Stomach (tissue), 9 donors: ENCODE data around the gene ATG9B. TPM values are rescaled to one million over a fixed set of nuclear protein-coding genes. Genes with fewer than 3 reads are reported as not detected.
A peak's percentile ranks its signal among the peaks of the same experiment; 100 is the strongest.

Experiments used
- DNase-seq, 2 donors: peaks; one replicate each; pipeline versions ENCODE4 v3.0.0 to v3.0.0-alpha.2; 2013 to 2019
- H3K27ac ChIP-seq, 5 donors: fragments of 200-600 bp in 4 of 5; sonication (generic) in 4 of 5; one replicate each; pipeline ENCODE4 v1.5.1; 2013 to 2019; ENCODE audit warnings: mild to moderate bottlenecking in 1 of 5, moderate library complexity in 1 of 5
- H3K27me3 ChIP-seq, 3 donors: fragments of 200-600 bp; sonication (generic); one replicate each; pipeline ENCODE4 v1.5.1; 2017 to 2019; ENCODE audit warnings: mixed run types in 1 of 3
- H3K36me3 ChIP-seq, 4 donors: fragments of 200-600 bp; sonication (generic); 1 replicate in 3 of 4; 2 replicates in 1 of 4; pipeline ENCODE4 v1.5.1; 2016 to 2019
- H3K4me1 ChIP-seq, 4 donors: fragments of 200-600 bp; sonication (generic); one replicate each; pipeline ENCODE4 v1.5.1; 2016 to 2019
- H3K4me3 ChIP-seq, 4 donors: fragments of 200-600 bp; sonication (generic) in 3 of 4; one replicate each; pipeline ENCODE4 v1.5.1; 2016 to 2019; ENCODE audit warnings: mild to moderate bottlenecking in 1 of 4
- H3K9me3 ChIP-seq, 4 donors: fragments of 200-600 bp; sonication (generic); one replicate each; pipeline ENCODE4 v1.5.1; 2016 to 2019
- EP300 ChIP-seq: sonication (generic); formaldehyde crosslinking; IDR thresholded peaks from one replicate; pipeline ENCODE4 v1.6.1; 2017; ENCODE audit warnings: antibody characterized with exemption
- POLR2A ChIP-seq, 4 donors: fragments of 450-650 bp; IDR thresholded peaks; one replicate each; pipeline ENCODE4 v1.6.1; 2016; ENCODE audit warnings: antibody characterized with exemption in 4 of 4, control low read depth in 2 of 4, mild to moderate bottlenecking in 1 of 4, moderate library complexity in 1 of 4
- POLR2AphosphoS5 ChIP-seq, 3 donors: sonication (generic); formaldehyde crosslinking; IDR thresholded peaks; one replicate each; pipeline ENCODE4 v1.6.1; 2016; ENCODE audit warnings: antibody characterized with exemption in 3 of 3
- WGBS, 5 donors: extraction: QIAGEN DNeasy Blood & Tissue Kit in 3 of 5; methylation state at CpG; one replicate each; pipeline versions ENCODE4 v1.1.5 to v1.1.7; 2013 to 2018; 5-methylcytosine and 5-hydroxymethylcytosine counted together
- intact Hi-C: fragments of 100-400 bp; cut with DNase I; formaldehyde crosslinking; loops from one replicate; pipeline ENCODE4 v1.15.1; 2023; ENCODE audit warnings: low total_unique reads
- polyA plus RNA-seq, 3 donors: library from polyadenylated mRNA; stranded (reverse); fragments of 200-250 nt; gene quantifications; one replicate each; pipeline ENCODE4 v1.2.3, GENCODE V29; 2013
- total RNA-seq, 5 donors: library from RNA; depleted of rRNA; stranded (reverse); fragments of >200 nt; gene quantifications; one replicate each; pipeline versions ENCODE4 v1.1.0 to v1.2.3, GENCODE V29; 2014 to 2016
- TF ChIP-seq, protein P1 (sequence below), 7 experiments: fragments of 450-650 bp in 4 of 7; fragments of 200-600 bp in 3 of 7; sonication (generic) in 3 of 7; IDR thresholded peaks; one replicate each; pipeline ENCODE4 v1.5.1; 2016 to 2019; ENCODE audit warnings: antibody characterized with exemption in 7 of 7, control low read depth in 2 of 7, mild to moderate bottlenecking in 1 of 7
- donor health status: healthy with polysubstance abuse.
- donor health status: Bipolar disorder and iron deficiency.
- donor health status: healthy.

Gene ATG9B
- total and polyA plus RNA-seq, 8 donors: 0.31 to 33.0 (median 8.8) TPM; not detected in 4

DNA sequence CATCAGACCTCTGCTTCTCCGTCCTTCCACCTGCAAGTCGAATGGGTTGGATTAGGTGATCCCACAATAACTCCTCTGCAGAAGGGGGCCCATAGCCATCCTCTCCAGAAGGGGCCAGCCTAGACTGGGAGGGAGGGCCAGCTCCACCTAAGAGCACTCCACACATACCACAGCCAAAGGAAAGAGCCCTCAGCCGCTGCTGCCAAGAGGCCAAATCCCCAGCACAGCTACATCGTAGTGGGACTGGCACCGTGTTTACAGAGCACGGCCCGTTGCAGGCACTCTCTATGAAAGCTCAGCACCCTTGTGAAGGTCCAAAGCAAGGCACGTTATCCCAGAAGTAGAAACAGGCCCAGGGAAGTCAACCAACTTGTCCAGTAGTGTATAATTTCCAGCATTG, 51.6 kb downstream of the ATG9B start:
- intact Hi-C loops: no loop called here
- Histone ChIP-seq H3K27ac (peak overlapping the region in 4 of 5 donors; percentile 53 to 87 (median 66)), H3K9me3 (no peaks in the 10 kb centered on the region), H3K36me3 (no peaks in the 10 kb centered on the region), H3K27me3 (peaks cover 0 to 89% (median 42%) of the 10 kb centered on the region in 3 donors), H3K4me1 (peaks cover 28 to 98% (median 76%) of the 10 kb centered on the region in 4 donors), H3K4me3 (no peak overlapping the region)
- WGBS, 5 donors: 70 to 76% (median 71%) methylated on average over 8 of the region's 8 CpGs
- DNase-seq: no peak
- no peak for TF ChIP-seq EP300
- TF ChIP-seq POLR2A (IDR thresholded peaks at IDR 0.05): no peak
- TF ChIP-seq, protein P1, sequence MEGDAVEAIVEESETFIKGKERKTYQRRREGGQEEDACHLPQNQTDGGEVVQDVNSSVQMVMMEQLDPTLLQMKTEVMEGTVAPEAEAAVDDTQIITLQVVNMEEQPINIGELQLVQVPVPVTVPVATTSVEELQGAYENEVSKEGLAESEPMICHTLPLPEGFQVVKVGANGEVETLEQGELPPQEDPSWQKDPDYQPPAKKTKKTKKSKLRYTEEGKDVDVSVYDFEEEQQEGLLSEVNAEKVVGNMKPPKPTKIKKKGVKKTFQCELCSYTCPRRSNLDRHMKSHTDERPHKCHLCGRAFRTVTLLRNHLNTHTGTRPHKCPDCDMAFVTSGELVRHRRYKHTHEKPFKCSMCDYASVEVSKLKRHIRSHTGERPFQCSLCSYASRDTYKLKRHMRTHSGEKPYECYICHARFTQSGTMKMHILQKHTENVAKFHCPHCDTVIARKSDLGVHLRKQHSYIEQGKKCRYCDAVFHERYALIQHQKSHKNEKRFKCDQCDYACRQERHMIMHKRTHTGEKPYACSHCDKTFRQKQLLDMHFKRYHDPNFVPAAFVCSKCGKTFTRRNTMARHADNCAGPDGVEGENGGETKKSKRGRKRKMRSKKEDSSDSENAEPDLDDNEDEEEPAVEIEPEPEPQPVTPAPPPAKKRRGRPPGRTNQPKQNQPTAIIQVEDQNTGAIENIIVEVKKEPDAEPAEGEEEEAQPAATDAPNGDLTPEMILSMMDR (IDR thresholded peaks at IDR 0.05): no peak
- peak in 1 of 3 donors; percentile 12 for TF ChIP-seq POLR2AphosphoS5 (IDR thresholded peaks at IDR 0.05)

DNA sequence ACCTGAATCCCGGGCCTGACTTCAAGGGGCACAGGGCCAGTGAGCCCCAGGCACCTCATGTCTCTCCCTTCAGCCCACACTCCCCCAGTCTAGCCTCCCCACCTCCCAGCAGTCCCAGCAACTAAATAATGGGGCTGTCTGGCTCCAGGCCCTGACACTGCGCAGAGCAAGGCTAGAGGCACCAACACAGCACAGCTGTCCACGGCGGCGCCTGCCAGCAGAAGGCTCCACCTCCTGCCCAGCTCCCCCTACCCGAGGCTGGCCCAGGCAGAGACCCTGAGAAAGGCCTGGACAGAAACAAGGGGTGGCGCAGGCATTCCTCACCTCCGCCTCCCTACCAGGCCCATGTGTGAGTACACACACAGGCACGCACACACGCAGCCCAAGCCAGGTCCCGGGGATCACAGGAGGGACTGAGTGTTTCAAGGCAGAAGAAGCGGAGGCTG, 52.2 kb downstream of the ATG9B start:
- TF ChIP-seq EP300 (no peak), POLR2AphosphoS5 (IDR thresholded peaks at IDR 0.05) (peak; percentile 63 to 89 (median 80))
- TF ChIP-seq, protein P1 (IDR thresholded peaks at IDR 0.05): no peak
- peaks cover 21 to 95% (median 71%) of the 10 kb centered on the region in 4 donors for H3K4me1 ChIP-seq
- no peaks in the 10 kb centered on the region for H3K36me3 ChIP-seq
- H3K27me3 ChIP-seq: peaks cover 0 to 82% (median 35%) of the 10 kb centered on the region in 3 donors
- intact Hi-C loops: no loop called here
- WGBS, 5 donors: 44 to 74% (median 57%) methylated on average over 4 to 12 of the region's 12 CpGs
- peak overlapping the region; percentile 29 to 87 (median 56) for H3K27ac ChIP-seq
- no peak overlapping the region for H3K4me3 ChIP-seq
- H3K9me3 ChIP-seq: no peaks in the 10 kb centered on the region
- DNase-seq: peak in 1 of 2 donors; percentile 94

DNA sequence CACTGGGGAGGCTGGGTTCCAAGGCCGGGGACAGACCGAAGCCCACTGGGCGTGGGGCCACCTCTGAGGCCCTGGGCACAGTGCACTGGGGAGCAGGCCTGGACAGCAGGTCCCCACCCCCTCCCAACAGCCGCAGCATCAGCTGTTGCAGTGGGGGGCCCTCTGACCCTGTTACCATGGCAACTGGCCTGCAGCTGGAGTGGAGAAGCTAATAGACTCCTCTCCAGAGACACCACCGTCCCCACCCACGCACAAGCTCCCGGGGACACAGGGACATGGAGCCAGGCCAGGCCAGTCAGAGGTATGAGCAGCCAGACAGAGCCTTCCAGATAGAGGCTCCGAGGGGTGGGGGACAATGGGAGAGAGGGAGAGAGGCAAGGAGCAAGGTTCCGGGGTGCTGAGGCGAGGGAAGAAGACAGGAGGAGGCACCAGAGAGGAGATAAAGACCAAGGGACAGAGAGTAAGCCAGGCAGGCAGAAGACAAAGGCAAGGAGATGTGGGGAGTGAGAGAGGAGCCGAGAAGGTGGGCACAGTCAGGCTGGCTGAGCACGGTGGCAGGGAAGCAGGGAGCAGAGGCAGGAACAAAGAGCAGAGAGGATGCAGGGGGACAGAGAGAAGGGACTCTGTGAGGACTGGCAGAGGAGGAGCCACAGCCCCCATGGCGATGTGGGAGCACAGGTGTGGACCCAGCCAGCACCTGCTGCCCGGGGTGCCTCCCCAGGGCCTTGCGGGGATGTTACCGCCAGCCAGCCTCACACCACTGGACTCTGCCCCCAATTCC, 52.9 kb downstream of the ATG9B start:
- Histone ChIP-seq H3K4me3 (no peak overlapping the region), H3K27me3 (peaks cover 0 to 76% (median 29%) of the 10 kb centered on the region in 3 donors), H3K36me3 (no peaks in the 10 kb centered on the region), H3K9me3 (no peaks in the 10 kb centered on the region), H3K4me1 (peaks cover 21 to 95% (median 67%) of the 10 kb centered on the region in 4 donors), H3K27ac (peak overlapping the region; percentile 29 to 87 (median 56))
- no peak for TF ChIP-seq EP300
- TF ChIP-seq, protein P1 (IDR thresholded peaks at IDR 0.05): no peak
- no peak for TF ChIP-seq POLR2A (IDR thresholded peaks at IDR 0.05)
- no peak for TF ChIP-seq POLR2AphosphoS5 (IDR thresholded peaks at IDR 0.05)
- DNase-seq: peak in 1 of 2 donors; percentile 81
- intact Hi-C loops: no loop called here
- WGBS, 5 donors: 56 to 65% (median 58%) methylated on average over 15 to 16 of the region's 16 CpGs

DNA sequence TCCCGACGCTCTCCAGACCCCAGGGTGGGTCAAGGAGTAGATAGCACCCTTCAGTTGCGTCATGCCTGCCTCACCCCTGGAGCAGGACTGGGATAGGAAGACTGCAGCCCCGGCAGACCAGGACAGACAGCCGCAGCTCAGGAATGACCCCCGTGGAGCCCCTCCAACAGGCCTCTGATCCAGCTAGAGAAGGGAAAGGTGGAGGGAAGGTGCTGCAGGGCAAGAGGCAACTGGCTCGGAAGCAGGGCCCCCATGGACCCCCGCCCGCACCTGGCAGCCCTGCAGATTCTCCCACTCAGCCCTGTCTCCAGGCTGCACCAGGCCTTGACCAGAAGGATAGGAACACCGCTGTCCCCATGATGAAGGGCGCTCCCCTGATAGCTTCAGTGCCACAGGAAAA, 53.9 kb downstream of the ATG9B start:
- no peaks in the 10 kb centered on the region for H3K9me3 ChIP-seq
- intact Hi-C loops: no loop called here
- no peaks in the 10 kb centered on the region for H3K36me3 ChIP-seq
- peaks cover 0 to 72% (median 24%) of the 10 kb centered on the region in 3 donors for H3K27me3 ChIP-seq
- H3K27ac ChIP-seq: peak overlapping the region in 3 of 5 donors; percentile 26 to 87 (median 78)
- TF ChIP-seq EP300 (no peak), POLR2A (IDR thresholded peaks at IDR 0.05) (no peak), POLR2AphosphoS5 (IDR thresholded peaks at IDR 0.05) (no peak)
- TF ChIP-seq, protein P1 (IDR thresholded peaks at IDR 0.05): no peak
- peaks cover 17 to 95% (median 64%) of the 10 kb centered on the region in 4 donors for H3K4me1 ChIP-seq
- no peak overlapping the region for H3K4me3 ChIP-seq
- DNase-seq: no peak
- WGBS, 5 donors: 52 to 71% (median 67%) methylated on average over 7 to 11 of the region's 11 CpGs
